GM18861 (cell line): ENCODE results near the gene GALNTL6.

ENCODE experiments used
- ATAC-seq: cut with Tn5 transposase; IDR thresholded peaks from one replicate; pipeline ENCODE4 v1.9.1; 2021; ENCODE audit not compliant: unreplicated experiment

The GALNTL6 gene

GRCh38 chr4:171812665-171813525 lies at the start of gene GALNTL6:
Gene GALNTL6, plus strand, starts transcription at chr4:171813404.
- no peak for ATAC-seq

GRCh38 chr4:171765514-171765913 lies 47.7 kb upstream of the GALNTL6 start:
- ATAC-seq: no peak

GRCh38 chr4:171774642-171775190 lies 38.5 kb upstream of the GALNTL6 start:
- no peak for ATAC-seq

- ATAC-seq: no peak
Measured at GRCh38 chr4:171779301-171779700, 33.9 kb upstream of the GALNTL6 start.

GRCh38 chr4:171785388-171785787 lies 27.8 kb upstream of the GALNTL6 start:
- no peak for ATAC-seq

GRCh38 chr4:171793723-171794122 lies 19.5 kb upstream of the GALNTL6 start:
- ATAC-seq: no peak

GRCh38 chr4:171794528-171794927 lies 18.7 kb upstream of the GALNTL6 start:
- no peak for ATAC-seq

- no peak for ATAC-seq
Measured at GRCh38 chr4:171809854-171810253, 3.4 kb upstream of the GALNTL6 start.

GRCh38 chr4:171812333-171812664 lies 905 bp upstream of the GALNTL6 start:
- ATAC-seq: no peak

- ATAC-seq: no peak
Measured at GRCh38 chr4:171813526-171814250, 484 bp downstream of the GALNTL6 start.

- ATAC-seq: no peak
Measured at GRCh38 chr4:171814545-171814944, 1.3 kb downstream of the GALNTL6 start.

- peak; percentile 60 for ATAC-seq
Measured at GRCh38 chr4:171817026-171817425, 3.8 kb downstream of the GALNTL6 start.

GRCh38 chr4:171834640-171835039 lies 21.4 kb downstream of the GALNTL6 start:
- ATAC-seq: no peak

- no peak for ATAC-seq
Measured at GRCh38 chr4:171843456-171843855, 30.3 kb downstream of the GALNTL6 start.

GRCh38 chr4:171846232-171846631 lies 33.0 kb downstream of the GALNTL6 start:
- peak; percentile 82 for ATAC-seq

- no peak for ATAC-seq
Measured at GRCh38 chr4:171846893-171847292, 33.7 kb downstream of the GALNTL6 start.

- ATAC-seq: no peak
Measured at GRCh38 chr4:171847751-171848150, 34.5 kb downstream of the GALNTL6 start.

- no peak for ATAC-seq
Measured at GRCh38 chr4:171849686-171850222, 36.5 kb downstream of the GALNTL6 start.

- ATAC-seq: no peak
Measured at GRCh38 chr4:171851295-171851694, 38.1 kb downstream of the GALNTL6 start.

GRCh38 chr4:171857302-171858012 lies 44.3 kb downstream of the GALNTL6 start:
- no peak for ATAC-seq

GRCh38 chr4:171875291-171875690 lies 62.1 kb downstream of the GALNTL6 start:
- no peak for ATAC-seq
